ENCODE results near the gene BMERB1. TPM values are rescaled to one million over a fixed set of nuclear protein-coding genes. Genes with fewer than 3 reads are reported as not detected.
"Not testable (repeated sequence)": the region's sequence is repeated elsewhere in the genome, so short reads cannot be mapped to it uniquely, and the experiment has no call there.

BMERB1 gene
- total RNA-seq, 2 donors from 2014 or later: 6.2 to 9.1 TPM

DNA sequence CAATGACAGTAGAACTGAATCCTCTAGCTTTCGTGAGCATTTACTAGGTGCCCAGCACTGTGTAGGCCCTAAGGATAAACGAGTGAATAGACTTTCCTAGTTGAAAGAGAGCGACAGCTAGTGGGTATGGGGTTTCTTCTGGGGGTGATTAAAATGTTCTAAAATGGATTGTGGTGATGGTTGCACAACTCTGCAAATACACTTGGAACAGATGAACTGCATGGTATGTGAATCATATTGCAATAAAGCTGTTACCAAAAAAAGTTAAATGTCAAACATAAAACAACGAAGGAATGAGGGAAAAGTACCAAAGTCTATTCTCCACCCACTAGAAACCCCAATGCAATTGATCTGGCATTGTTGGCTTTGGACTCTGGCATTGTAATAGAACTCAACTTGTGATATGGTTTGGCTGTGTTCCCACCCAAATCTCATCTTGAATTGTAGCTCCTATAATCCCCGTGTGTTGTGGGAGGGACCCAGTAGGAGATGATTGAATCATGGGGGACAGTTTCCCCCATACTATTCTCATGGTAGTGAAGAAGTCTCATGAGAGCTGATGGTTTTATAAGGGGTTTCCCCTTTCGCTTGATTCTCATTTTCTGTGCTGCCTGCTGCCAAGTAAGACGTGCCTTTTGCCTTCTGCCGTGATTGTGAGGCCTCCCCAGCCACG is 138.1 kb downstream of the BMERB1 start:
- intact Hi-C loops (cut with DNase I): no loop called here
- H3K4me3 ChIP-seq: no peak overlapping the region
- no peaks in the 10 kb centered on the region for H3K36me3 ChIP-seq
- no peaks in the 10 kb centered on the region for H3K9me3 ChIP-seq
- DNase-seq: peak; percentile 61
- H3K27ac ChIP-seq: peak overlapping the region; percentile 67
- H3K9ac ChIP-seq (ENCODE audit: low read depth in 2 of 2, low read length in 2 of 2): no peak overlapping the region
- TF ChIP-seq, protein P1, sequence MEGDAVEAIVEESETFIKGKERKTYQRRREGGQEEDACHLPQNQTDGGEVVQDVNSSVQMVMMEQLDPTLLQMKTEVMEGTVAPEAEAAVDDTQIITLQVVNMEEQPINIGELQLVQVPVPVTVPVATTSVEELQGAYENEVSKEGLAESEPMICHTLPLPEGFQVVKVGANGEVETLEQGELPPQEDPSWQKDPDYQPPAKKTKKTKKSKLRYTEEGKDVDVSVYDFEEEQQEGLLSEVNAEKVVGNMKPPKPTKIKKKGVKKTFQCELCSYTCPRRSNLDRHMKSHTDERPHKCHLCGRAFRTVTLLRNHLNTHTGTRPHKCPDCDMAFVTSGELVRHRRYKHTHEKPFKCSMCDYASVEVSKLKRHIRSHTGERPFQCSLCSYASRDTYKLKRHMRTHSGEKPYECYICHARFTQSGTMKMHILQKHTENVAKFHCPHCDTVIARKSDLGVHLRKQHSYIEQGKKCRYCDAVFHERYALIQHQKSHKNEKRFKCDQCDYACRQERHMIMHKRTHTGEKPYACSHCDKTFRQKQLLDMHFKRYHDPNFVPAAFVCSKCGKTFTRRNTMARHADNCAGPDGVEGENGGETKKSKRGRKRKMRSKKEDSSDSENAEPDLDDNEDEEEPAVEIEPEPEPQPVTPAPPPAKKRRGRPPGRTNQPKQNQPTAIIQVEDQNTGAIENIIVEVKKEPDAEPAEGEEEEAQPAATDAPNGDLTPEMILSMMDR (IDR thresholded peaks at IDR 0.05): no peak
- peaks cover 6% of the 10 kb centered on the region for H3K4me1 ChIP-seq
- H3K27me3 ChIP-seq: no peaks in the 10 kb centered on the region

DNA sequence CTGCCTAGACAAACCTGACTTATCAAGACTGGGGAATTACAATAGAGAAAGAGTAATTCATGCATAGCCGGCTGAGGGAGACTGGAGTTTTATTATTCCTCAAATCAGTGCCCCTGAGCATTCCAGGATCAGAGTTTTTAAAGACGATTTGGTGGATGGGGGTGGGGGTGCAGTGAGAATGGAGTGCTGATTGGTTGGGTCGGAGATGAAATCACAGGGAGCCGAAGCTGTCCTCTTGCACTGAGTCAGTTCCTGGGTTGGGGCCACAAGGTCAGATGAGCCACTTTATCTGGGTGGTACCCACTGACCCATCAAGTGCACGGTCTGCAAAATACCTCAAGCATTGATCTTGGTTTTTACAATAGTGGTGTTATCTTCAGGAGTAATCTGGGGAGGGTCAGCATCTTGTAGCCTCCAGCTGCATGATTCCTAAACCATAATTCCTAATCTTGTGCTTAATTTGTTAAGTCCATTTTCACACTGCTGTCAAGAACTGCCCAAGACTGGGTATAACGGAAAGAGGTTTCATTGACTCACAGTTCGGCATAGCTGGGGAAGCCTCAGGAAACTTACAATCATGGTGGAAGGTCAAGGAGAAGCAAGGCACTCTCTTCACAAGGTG is 139.0 kb downstream of the BMERB1 start:
- TF ChIP-seq, protein P1 (IDR thresholded peaks at IDR 0.05): no peak
- Histone ChIP-seq H3K4me3 (no peak overlapping the region), H3K9ac (ENCODE audit: low read depth in 2 of 2, low read length in 2 of 2) (peak overlapping the region; percentile 1), H3K36me3 (no peaks in the 10 kb centered on the region), H3K4me1 (peaks cover 9% of the 10 kb centered on the region), H3K27me3 (no peaks in the 10 kb centered on the region), H3K9me3 (no peaks in the 10 kb centered on the region), H3K27ac (peak overlapping the region; percentile 67)
- DNase-seq: no peak
- intact Hi-C loops (cut with DNase I): no loop called here

DNA sequence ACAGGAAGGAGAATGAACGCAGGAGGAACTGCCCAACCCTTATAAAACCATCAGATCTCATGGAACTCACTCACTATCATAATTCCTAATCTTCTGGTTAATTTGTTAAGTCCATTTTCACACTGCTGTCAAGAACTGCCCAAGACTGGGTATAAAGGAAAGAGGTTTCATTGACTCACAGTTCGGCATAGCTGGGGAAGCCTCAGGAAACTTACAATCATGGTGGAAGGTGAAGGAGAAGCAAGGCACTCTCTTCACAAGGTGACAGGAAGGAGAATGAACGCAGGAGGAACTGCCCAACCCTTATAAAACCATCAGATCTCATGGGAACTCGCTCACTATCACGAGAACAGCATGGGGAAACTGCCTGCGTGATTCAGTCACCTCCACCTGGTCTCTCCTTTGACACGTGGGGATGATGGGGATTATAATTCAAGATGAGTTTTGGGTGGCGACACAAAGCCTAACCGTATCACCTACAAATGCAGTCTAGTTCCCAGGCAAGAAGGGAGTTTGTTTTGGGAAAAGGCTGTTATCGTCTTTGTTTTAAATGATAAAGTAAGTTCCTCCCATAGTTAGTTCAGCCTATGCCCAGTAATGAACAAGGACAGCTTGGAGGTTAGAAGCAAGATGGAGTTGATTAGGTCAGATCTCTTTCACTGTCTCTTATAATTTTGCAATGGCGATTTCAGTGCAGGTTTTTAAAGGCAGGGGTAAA is 139.7 kb downstream of the BMERB1 start:
- H3K4me1 ChIP-seq: not testable (repeated sequence)
- H3K27ac ChIP-seq: peak overlapping the region; percentile 67

DNA sequence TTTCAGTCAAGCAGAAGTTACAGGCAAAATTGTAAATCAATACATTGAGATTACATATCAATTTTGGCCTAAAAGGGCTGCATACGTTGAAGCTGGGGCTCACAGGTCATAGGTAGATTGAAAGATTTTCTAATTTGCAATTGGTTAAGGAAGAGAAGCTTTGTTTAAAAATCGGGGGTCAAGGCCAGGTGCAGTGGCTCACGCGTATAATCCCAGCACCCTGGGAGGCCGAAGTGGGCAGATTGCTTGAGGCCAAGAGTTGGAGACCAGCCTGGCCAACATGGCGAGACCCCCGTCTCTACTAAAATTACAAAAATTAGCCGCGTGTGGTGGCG is 140.2 kb downstream of the BMERB1 start:
- Histone ChIP-seq H3K27ac (no peak overlapping the region), H3K4me1 (peaks cover 9% of the 10 kb centered on the region), H3K4me3 (no peak overlapping the region), H3K9me3 (no peaks in the 10 kb centered on the region), H3K36me3 (no peaks in the 10 kb centered on the region), H3K9ac (ENCODE audit: low read depth in 2 of 2, low read length in 2 of 2) (no peak overlapping the region), H3K27me3 (no peaks in the 10 kb centered on the region)
- no peak for DNase-seq
- TF ChIP-seq, protein P1 (IDR thresholded peaks at IDR 0.05): no peak
- intact Hi-C loops (cut with DNase I): no loop called here

More for the DNA sequence above, 139.7 kb downstream of the BMERB1 start:
- H3K4me3 ChIP-seq; H3K36me3 ChIP-seq; DNase-seq; intact Hi-C loops (cut with DNase I); H3K9me3 ChIP-seq; H3K27me3 ChIP-seq; H3K9ac ChIP-seq (ENCODE audit: low read depth in 2 of 2, low read length in 2 of 2): not testable (repeated sequence)

DNA sequence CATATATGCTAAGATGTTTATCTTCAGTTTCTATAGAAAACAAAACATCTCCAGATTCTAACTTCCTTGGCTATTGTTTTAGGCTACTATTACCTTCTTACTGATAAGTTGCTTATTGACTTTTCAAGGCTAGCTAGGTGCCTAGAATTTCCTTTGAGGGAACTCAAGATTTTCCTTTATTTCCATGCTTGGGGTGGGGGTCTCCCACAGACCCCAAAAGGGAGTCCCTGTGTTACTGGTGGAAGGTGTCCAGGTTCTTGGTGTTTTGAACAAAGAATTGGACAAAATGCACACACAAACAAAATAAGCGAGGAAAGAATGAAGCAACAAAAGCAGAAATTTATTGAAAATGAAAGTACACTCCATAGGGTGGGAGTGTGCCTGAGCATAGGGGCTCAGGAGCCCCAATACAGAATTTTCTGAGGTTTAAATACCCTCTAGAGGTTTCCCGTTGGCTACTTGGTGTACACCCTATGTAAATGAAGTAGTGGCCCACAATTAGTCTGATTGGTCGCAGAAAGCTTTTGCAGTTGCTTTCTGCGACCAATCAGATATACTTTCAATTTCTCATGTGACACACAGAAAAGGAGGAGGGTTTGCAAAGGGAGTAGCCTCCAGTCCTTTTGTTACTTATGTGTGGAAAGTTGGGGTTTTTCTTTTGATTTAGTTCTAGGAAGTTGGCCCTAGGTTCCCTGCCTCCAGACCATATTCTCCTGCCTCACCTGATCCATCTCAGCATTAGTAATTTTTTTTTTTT is 141.1 kb downstream of the BMERB1 start:
- TF ChIP-seq, protein P1 (IDR thresholded peaks at IDR 0.05): no peak
- H3K9me3 ChIP-seq: no peaks in the 10 kb centered on the region
- H3K27me3 ChIP-seq: no peaks in the 10 kb centered on the region
- DNase-seq: no peak
- H3K27ac ChIP-seq: peak overlapping the region; percentile 75
- H3K4me1 ChIP-seq: peaks cover 9% of the 10 kb centered on the region
- no peaks in the 10 kb centered on the region for H3K36me3 ChIP-seq
- intact Hi-C loops (cut with DNase I): no loop called here
- no peak overlapping the region for H3K4me3 ChIP-seq
- no peak overlapping the region for H3K9ac ChIP-seq (ENCODE audit: low read depth in 2 of 2, low read length in 2 of 2)

Measured in colonic mucosa (tissue), 4 donors.